AG04450 (cell line): ENCODE data around the gene TFAP2E. TPM values are rescaled to one million over a fixed set of nuclear protein-coding genes. Genes with fewer than 3 reads are reported as not detected.
"Not testable (repeated sequence)": the region's sequence is repeated elsewhere in the genome, so short reads cannot be mapped to it uniquely, and the experiment has no call there.

Experiments used
- CTCF ChIA-PET: fragments of 300-600, 350-600 bp; formaldehyde crosslinking; extraction: SDS; loops from one replicate; lab custom pipeline; 2022; ENCODE audit warnings: antibody characterized with exemption, inconsistent platforms; lab: Charles Lee
- POLR2A ChIA-PET: fragments of 350-600 bp; formaldehyde crosslinking; extraction: SDS; loops from one replicate; lab custom pipeline; 2021; ENCODE audit warnings: antibody characterized with exemption, inconsistent platforms; lab: Yijun Ruan, JAX
- DNase-seq: peaks from one replicate; pipeline ENCODE4 v3.0.0-alpha.2; 2011; ENCODE audit warnings: low read depth, low spot score
- H3K27ac ChIP-seq: one replicate; pipeline ENCODE4 v1.5.1; 2012; ENCODE audit warnings: low read depth, low read length, control low read depth
- H3K27me3 ChIP-seq: one replicate; pipeline ENCODE4 v1.6.0; 2012; ENCODE audit warnings: low read length; ENCODE audit not compliant: control insufficient read depth, insufficient read depth
- H3K4me3 ChIP-seq: 2 replicates; pipeline ENCODE4 v1.5.1; 2011; ENCODE audit warnings: mild to moderate bottlenecking, low read depth, low read length, control low read depth
- H3K9me3 ChIP-seq: 2 replicates; pipeline ENCODE4 v1.5.1; 2012; ENCODE audit warnings: low read length; ENCODE audit not compliant: control insufficient read depth, insufficient read depth
- polyA plus RNA-seq: library from polyadenylated mRNA; depleted of rRNA; stranded (reverse); fragments of >200 nt; gene quantifications from 2 replicates; pipeline ENCODE4 v1.2.3, GENCODE V29; 2011
- TF ChIP-seq, protein P1 (sequence below): IDR thresholded peaks from 2 replicates; pipeline ENCODE4 v1.5.1; 2011; ENCODE audit warnings: low read depth, low read length, control low read depth, inconsistent platforms

Gene TFAP2E
- polyA plus RNA-seq, 1 experiment: 0.05 TPM

DNA sequence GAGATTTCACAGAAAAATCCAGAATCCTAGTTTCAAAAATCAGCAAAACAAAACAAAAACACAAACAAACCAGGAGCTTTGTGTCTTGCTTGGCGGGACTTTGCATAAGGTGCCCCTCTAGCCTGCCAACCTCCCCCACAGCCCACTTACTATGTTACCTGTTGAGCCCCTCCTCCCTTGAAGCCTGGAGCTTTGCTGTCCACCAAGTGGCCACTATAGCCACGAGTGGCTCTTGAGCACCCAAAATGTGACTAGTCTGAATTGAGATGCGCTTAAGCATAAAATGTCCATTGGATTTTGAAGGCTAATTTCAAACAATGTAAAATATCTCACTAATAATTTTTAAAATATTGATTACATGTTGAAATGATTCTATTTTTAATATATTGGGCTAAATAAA lies 12.2 kb downstream of the TFAP2E start:
- H3K27me3 ChIP-seq: no peaks in the 10 kb centered on the region
- no peaks in the 10 kb centered on the region for H3K9me3 ChIP-seq
- DNase-seq: no peak
- ChIA-PET POLR2A (no interaction called here), CTCF (interaction anchor here (1.0 to 3.9 kb wide), 5 partner anchors 14 to 142 kb away, joined by 3 to 18 read pairs (median 6); partner anchors contain the start of gene TFAP2E)
- no peak overlapping the region for H3K27ac ChIP-seq
- TF ChIP-seq, protein P1, sequence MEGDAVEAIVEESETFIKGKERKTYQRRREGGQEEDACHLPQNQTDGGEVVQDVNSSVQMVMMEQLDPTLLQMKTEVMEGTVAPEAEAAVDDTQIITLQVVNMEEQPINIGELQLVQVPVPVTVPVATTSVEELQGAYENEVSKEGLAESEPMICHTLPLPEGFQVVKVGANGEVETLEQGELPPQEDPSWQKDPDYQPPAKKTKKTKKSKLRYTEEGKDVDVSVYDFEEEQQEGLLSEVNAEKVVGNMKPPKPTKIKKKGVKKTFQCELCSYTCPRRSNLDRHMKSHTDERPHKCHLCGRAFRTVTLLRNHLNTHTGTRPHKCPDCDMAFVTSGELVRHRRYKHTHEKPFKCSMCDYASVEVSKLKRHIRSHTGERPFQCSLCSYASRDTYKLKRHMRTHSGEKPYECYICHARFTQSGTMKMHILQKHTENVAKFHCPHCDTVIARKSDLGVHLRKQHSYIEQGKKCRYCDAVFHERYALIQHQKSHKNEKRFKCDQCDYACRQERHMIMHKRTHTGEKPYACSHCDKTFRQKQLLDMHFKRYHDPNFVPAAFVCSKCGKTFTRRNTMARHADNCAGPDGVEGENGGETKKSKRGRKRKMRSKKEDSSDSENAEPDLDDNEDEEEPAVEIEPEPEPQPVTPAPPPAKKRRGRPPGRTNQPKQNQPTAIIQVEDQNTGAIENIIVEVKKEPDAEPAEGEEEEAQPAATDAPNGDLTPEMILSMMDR: no peak
- no peak overlapping the region for H3K4me3 ChIP-seq

DNA sequence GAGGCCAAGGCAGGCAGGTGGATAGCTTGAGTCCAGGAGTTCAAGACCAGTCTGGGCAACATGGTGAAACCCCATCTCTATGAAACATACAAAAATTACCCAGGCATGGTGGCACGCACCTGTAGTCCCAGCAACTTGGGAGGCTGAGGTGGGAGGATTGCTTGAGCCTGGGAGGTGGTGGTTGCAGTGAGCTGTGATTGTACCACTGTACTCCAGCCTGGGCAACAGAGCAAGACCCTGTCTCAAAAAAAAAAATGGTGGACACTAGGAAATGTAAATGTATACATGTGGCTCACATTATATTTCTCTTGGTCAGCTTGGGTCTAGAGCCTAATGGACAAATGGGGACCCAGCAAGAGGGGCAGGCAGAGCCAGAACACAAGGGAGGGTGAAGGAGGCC lies 12.7 kb downstream of the TFAP2E start:
- H3K4me3 ChIP-seq, DNase-seq, H3K27ac ChIP-seq, H3K27me3 ChIP-seq, POLR2A ChIA-PET, H3K9me3 ChIP-seq: not testable (repeated sequence)
- CTCF ChIA-PET: interaction anchor here (1.1 to 3.9 kb wide), 3 partner anchors 14 to 130 kb away, joined by 3 to 18 read pairs (median 10); partner anchors contain the start of gene TFAP2E

DNA sequence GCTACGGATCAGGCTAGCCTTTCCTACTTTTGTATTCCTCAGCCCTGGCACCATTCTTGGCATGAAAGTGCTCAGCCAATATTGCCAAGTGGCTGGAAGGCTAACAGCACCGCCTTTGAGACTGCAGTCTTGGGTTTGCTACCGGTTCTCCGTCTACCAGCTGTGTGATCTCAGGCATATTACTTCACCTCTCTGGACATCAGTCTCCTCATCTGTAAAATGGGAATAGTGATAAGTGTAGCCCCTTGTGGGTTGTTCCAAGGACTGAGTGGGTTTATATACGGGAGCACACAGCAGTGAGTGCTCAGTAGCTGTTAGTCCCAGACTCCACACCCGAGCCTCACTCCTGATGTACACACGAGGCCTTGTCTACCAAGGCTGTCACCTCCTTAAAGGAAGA lies 13.7 kb downstream of the TFAP2E start:
- Histone ChIP-seq H3K27me3 (no peaks in the 10 kb centered on the region), H3K9me3 (no peaks in the 10 kb centered on the region), H3K27ac (no peak overlapping the region), H3K4me3 (no peak overlapping the region)
- ChIA-PET CTCF (interaction anchor here (0.7 to 3.2 kb wide), 2 partner anchors 15 to 16 kb away, joined by 6 to 10 read pairs; partner anchors contain the start of gene TFAP2E), POLR2A (no interaction called here)
- TF ChIP-seq, protein P1: no peak
- no peak for DNase-seq

DNA sequence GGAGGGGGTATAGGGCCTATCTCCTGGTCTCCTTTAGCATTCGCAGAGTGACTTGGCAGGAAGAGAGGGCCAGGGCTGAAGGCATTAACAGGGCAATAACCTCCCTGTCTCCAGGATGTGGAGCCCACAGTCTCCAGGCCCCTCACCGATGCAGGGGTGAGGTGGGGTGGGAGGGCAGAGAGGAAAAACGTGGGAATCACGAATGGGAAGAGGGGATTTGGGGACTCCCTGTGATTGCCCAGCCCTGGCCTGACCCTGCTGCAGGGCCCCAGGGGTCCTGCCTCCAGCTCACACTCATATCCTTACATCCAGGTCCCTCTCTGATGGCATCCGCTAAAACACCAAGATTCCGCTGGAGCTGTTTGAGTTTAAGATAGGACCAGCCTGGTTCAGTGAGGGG lies 14.6 kb downstream of the TFAP2E start:
- Histone ChIP-seq H3K9me3 (no peaks in the 10 kb centered on the region), H3K27me3 (no peaks in the 10 kb centered on the region), H3K4me3 (no peak overlapping the region), H3K27ac (no peak overlapping the region)
- TF ChIP-seq, protein P1: no peak
- ChIA-PET POLR2A (no interaction called here), CTCF (interaction anchor here (0.7 kb wide), 1 partner anchor 17 kb away, joined by 6 read pairs; no protein-coding TSS in a partner anchor)
- DNase-seq: no peak

DNA sequence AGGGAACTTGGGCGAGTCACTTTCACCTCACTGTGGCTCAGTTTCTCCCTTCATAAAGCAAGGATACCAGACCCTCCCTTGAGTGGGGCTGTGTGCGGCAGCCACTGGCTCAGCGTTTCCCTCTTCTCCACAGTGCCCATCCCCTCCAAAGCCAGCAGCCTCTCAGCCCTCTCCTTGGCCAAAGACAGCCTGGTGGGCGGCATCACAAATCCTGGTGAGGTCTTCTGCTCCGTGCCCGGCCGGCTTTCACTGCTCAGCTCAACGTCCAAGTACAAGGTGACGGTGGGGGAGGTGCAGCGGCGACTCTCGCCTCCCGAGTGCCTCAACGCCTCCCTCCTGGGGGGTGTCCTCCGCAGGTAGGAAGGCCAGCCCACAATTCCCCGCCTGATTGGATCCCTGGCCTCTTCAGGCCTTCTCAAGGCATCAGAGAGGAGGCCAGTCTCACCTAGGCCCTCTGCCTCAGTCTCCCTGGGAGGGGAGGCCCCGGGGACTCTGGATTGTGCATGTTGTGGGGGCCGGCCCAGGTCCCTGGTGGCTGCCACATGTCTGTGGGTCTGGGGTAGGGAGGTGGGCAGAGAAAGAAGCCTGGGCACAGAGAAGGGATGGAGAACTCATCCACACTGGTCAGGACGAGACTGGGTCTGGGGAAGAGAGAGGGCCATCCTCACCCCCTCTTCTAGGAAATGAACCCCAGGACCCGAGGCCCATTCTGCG lies 15.2 kb downstream of the TFAP2E start:
- CTCF ChIA-PET: no interaction called here
- POLR2A ChIA-PET: no interaction called here
- TF ChIP-seq, protein P1: no peak

More for the DNA sequence above, 15.2 kb downstream of the TFAP2E start:
- no peaks in the 10 kb centered on the region for H3K9me3 ChIP-seq
- no peak overlapping the region for H3K4me3 ChIP-seq
- H3K27ac ChIP-seq: no peak overlapping the region
- no peaks in the 10 kb centered on the region for H3K27me3 ChIP-seq
- no peak for DNase-seq
